ENCODE data around the gene CELF5. TPM values are rescaled to one million over a fixed set of nuclear protein-coding genes. Genes with fewer than 3 reads are reported as not detected.

The CELF5 gene
- total and polyA plus RNA-seq, 10 of the 15 experiments (the other 5 are each of a cell fraction or from before 2014, with no cell fraction given): 0.01 to 0.04 TPM; not detected in 8

GRCh38 chr19:3185461-3186159, 38.9 kb upstream of the CELF5 start, which contains the start of gene NCLN (continued):
- TF ChIP-seq IKZF1 (conservative IDR thresholded peaks at IDR 0.05): peak; percentile 100
- TF ChIP-seq, protein P1, sequence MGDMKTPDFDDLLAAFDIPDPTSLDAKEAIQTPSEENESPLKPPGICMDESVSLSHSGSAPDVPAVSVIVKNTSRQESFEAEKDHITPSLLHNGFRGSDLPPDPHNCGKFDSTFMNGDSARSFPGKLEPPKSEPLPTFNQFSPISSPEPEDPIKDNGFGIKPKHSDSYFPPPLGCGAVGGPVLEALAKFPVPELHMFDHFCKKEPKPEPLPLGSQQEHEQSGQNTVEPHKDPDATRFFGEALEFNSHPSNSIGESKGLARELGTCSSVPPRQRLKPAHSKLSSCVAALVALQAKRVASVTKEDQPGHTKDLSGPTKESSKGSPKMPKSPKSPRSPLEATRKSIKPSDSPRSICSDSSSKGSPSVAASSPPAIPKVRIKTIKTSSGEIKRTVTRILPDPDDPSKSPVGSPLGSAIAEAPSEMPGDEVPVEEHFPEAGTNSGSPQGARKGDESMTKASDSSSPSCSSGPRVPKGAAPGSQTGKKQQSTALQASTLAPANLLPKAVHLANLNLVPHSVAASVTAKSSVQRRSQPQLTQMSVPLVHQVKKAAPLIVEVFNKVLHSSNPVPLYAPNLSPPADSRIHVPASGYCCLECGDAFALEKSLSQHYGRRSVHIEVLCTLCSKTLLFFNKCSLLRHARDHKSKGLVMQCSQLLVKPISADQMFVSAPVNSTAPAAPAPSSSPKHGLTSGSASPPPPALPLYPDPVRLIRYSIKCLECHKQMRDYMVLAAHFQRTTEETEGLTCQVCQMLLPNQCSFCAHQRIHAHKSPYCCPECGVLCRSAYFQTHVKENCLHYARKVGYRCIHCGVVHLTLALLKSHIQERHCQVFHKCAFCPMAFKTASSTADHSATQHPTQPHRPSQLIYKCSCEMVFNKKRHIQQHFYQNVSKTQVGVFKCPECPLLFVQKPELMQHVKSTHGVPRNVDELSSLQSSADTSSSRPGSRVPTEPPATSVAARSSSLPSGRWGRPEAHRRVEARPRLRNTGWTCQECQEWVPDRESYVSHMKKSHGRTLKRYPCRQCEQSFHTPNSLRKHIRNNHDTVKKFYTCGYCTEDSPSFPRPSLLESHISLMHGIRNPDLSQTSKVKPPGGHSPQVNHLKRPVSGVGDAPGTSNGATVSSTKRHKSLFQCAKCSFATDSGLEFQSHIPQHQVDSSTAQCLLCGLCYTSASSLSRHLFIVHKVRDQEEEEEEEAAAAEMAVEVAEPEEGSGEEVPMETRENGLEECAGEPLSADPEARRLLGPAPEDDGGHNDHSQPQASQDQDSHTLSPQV (IDR thresholded peaks at IDR 0.05): no peak
- TF ChIP-seq SMC3 (IDR thresholded peaks at IDR 0.05; ENCODE audit: borderline replicate concordance, low read length): no peak
- TF ChIP-seq, protein P2, sequence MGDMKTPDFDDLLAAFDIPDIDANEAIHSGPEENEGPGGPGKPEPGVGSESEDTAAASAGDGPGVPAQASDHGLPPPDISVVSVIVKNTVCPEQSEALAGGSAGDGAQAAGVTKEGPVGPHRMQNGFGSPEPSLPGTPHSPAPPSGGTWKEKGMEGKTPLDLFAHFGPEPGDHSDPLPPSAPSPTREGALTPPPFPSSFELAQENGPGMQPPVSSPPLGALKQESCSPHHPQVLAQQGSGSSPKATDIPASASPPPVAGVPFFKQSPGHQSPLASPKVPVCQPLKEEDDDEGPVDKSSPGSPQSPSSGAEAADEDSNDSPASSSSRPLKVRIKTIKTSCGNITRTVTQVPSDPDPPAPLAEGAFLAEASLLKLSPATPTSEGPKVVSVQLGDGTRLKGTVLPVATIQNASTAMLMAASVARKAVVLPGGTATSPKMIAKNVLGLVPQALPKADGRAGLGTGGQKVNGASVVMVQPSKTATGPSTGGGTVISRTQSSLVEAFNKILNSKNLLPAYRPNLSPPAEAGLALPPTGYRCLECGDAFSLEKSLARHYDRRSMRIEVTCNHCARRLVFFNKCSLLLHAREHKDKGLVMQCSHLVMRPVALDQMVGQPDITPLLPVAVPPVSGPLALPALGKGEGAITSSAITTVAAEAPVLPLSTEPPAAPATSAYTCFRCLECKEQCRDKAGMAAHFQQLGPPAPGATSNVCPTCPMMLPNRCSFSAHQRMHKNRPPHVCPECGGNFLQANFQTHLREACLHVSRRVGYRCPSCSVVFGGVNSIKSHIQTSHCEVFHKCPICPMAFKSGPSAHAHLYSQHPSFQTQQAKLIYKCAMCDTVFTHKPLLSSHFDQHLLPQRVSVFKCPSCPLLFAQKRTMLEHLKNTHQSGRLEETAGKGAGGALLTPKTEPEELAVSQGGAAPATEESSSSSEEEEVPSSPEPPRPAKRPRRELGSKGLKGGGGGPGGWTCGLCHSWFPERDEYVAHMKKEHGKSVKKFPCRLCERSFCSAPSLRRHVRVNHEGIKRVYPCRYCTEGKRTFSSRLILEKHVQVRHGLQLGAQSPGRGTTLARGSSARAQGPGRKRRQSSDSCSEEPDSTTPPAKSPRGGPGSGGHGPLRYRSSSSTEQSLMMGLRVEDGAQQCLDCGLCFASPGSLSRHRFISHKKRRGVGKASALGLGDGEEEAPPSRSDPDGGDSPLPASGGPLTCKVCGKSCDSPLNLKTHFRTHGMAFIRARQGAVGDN (IDR thresholded peaks at IDR 0.05): peak; percentile 85; the same call in 1 of the 2 replicates
- TF ChIP-seq SPI1 (IDR thresholded peaks at IDR 0.05; ENCODE audit: borderline replicate concordance, insufficient read depth, low read depth, low read length): peak; percentile 68; the same call in 1 of the 2 replicates
- no peak for TF ChIP-seq BRCA1 (IDR thresholded peaks at IDR 0.05; ENCODE audit: low read depth, low read length)
- TF ChIP-seq NR2F1 (conservative IDR thresholded peaks at IDR 0.05): peak; percentile 100
- no peak for TF ChIP-seq NFIC (IDR thresholded peaks at IDR 0.05; ENCODE audit: low read depth, low read length)
- TF ChIP-seq E2F8 (IDR thresholded peaks at IDR 0.05; ENCODE audit: low read depth, partially characterized antibody): peak; percentile 80
- 0 out of 2 replicates have a peak, but pooled peaks have one; percentile 10 for TF ChIP-seq MEF2A (IDR thresholded peaks at IDR 0.05; ENCODE audit: insufficient read depth, low read depth, low read length)
- TF ChIP-seq, protein P3, sequence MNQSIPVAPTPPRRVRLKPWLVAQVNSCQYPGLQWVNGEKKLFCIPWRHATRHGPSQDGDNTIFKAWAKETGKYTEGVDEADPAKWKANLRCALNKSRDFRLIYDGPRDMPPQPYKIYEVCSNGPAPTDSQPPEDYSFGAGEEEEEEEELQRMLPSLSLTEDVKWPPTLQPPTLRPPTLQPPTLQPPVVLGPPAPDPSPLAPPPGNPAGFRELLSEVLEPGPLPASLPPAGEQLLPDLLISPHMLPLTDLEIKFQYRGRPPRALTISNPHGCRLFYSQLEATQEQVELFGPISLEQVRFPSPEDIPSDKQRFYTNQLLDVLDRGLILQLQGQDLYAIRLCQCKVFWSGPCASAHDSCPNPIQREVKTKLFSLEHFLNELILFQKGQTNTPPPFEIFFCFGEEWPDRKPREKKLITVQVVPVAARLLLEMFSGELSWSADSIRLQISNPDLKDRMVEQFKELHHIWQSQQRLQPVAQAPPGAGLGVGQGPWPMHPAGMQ (IDR thresholded peaks at IDR 0.05; ENCODE audit: borderline replicate concordance): peak; percentile 92
- no peak for TF ChIP-seq CBX5 (IDR thresholded peaks at IDR 0.05; ENCODE audit: low read depth)
- no peak for TF ChIP-seq E2F4 (IDR thresholded peaks at IDR 0.05; ENCODE audit: low read depth, low read length)
- TF ChIP-seq ATF7 (IDR thresholded peaks at IDR 0.05; ENCODE audit: low read depth): peak; percentile 32; the same call in 1 of the 2 replicates
- TF ChIP-seq HCFC1 (IDR thresholded peaks at IDR 0.05; ENCODE audit: low read length): peak; percentile 89
- no peak; the same call in none of the 2 replicates for TF ChIP-seq NBN (IDR thresholded peaks at IDR 0.05)
